Chondrocyte (in vitro differentiated cells): ENCODE measurements around the gene EFNA2. TPM values are rescaled to one million over a fixed set of nuclear protein-coding genes. Genes with fewer than 3 reads are reported as not detected.

Experiments used
- DNase-seq: peaks from one replicate; pipeline ENCODE4 v3.0.0; 2021; ENCODE audit warnings: mixed read lengths, low spot score
- H3K27ac Mint-ChIP-seq: one replicate; pipeline ENCODE4 v1.8.0; 2021; ENCODE audit warnings: mild to moderate bottlenecking, moderate library complexity, mixed read lengths; ENCODE audit not compliant: unreplicated experiment
- H3K27me3 Mint-ChIP-seq: 2 replicates; pipeline ENCODE4 v1.8.0; 2021; ENCODE audit warnings: low read depth, mixed read lengths
- H3K36me3 Mint-ChIP-seq: 2 replicates; pipeline ENCODE4 v1.8.0; 2021; ENCODE audit warnings: low read depth, mixed read lengths
- H3K4me1 Mint-ChIP-seq: 2 replicates; pipeline ENCODE4 v1.8.0; 2021; ENCODE audit warnings: low read depth, mild to moderate bottlenecking, mixed read lengths
- H3K4me3 Mint-ChIP-seq: one replicate; pipeline ENCODE4 v1.8.0; 2021; ENCODE audit warnings: mild to moderate bottlenecking, moderate library complexity, mixed read lengths; ENCODE audit not compliant: unreplicated experiment
- H3K9me3 Mint-ChIP-seq: 2 replicates; pipeline ENCODE4 v1.8.0; 2021; ENCODE audit warnings: low read depth, mixed read lengths
- total RNA-seq: library from RNA; stranded (reverse); gene quantifications from 3 replicates; pipeline ENCODE4 v1.2.1, GENCODE V29; 2021
- TF ChIP-seq, protein P1 (sequence below): fragments of 200-600 bp; sonication (generic); IDR thresholded peaks from 2 replicates; pipeline ENCODE4 v1.5.0; 2021; ENCODE audit warnings: antibody characterized with exemption, mild to moderate bottlenecking, moderate library complexity

The EFNA2 gene
- total RNA-seq, 1 donor from 2014 or later = 7.0 TPM

DNA sequence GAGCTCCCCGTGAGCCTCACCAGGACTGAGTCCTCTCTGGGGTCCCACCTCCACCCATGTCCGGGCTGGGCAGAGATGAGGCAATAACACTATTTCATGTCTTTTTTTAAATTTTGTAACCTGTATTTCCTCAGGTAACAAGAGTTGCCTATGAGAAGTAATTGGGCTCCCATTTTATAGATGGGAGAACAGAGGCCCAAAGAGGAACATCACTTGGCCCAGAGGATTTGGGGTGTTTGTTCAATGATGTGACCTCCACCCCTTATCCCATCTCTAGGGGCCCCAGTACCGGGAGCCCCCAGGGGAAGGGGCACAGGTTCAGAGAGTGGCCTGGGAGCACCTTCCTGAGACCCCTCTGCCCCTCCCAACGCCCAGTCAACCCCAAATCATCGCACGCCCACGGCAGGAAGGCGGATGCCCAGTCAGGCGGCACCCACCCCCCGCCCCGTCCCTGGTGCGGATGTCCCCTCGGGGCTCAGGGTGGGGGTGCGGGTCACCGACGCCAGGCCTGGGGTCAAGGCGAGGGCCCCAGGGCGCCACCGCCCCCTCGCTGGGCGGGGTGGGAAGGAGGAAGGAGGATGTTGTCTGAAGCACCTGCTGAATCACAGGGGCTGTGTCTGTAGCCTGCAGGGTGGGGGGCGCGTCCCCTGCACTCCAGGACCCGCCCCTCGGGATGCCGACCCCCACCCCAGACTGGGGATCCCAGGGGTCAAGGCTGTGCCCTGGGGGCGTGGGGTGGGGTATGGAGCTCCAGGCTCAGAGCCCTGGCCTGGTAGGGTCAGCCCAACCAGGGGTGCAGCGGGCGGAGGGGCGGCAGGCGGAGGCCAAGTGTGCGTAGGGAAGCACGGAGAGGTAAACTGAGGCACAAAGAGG, 25.6 kb upstream of the EFNA2 start:
- no peaks in the 10 kb centered on the region for H3K9me3 Mint-ChIP-seq
- TF ChIP-seq, protein P1, sequence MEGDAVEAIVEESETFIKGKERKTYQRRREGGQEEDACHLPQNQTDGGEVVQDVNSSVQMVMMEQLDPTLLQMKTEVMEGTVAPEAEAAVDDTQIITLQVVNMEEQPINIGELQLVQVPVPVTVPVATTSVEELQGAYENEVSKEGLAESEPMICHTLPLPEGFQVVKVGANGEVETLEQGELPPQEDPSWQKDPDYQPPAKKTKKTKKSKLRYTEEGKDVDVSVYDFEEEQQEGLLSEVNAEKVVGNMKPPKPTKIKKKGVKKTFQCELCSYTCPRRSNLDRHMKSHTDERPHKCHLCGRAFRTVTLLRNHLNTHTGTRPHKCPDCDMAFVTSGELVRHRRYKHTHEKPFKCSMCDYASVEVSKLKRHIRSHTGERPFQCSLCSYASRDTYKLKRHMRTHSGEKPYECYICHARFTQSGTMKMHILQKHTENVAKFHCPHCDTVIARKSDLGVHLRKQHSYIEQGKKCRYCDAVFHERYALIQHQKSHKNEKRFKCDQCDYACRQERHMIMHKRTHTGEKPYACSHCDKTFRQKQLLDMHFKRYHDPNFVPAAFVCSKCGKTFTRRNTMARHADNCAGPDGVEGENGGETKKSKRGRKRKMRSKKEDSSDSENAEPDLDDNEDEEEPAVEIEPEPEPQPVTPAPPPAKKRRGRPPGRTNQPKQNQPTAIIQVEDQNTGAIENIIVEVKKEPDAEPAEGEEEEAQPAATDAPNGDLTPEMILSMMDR = no peak
- H3K27me3 Mint-ChIP-seq = no peaks in the 10 kb centered on the region
- H3K36me3 Mint-ChIP-seq = peaks cover 13% of the 10 kb centered on the region
- DNase-seq = no peak
- peak overlapping the region; percentile 96 for H3K27ac Mint-ChIP-seq
- peak overlapping the region; percentile 36 for H3K4me3 Mint-ChIP-seq
- peaks cover 80% of the 10 kb centered on the region for H3K4me1 Mint-ChIP-seq

DNA sequence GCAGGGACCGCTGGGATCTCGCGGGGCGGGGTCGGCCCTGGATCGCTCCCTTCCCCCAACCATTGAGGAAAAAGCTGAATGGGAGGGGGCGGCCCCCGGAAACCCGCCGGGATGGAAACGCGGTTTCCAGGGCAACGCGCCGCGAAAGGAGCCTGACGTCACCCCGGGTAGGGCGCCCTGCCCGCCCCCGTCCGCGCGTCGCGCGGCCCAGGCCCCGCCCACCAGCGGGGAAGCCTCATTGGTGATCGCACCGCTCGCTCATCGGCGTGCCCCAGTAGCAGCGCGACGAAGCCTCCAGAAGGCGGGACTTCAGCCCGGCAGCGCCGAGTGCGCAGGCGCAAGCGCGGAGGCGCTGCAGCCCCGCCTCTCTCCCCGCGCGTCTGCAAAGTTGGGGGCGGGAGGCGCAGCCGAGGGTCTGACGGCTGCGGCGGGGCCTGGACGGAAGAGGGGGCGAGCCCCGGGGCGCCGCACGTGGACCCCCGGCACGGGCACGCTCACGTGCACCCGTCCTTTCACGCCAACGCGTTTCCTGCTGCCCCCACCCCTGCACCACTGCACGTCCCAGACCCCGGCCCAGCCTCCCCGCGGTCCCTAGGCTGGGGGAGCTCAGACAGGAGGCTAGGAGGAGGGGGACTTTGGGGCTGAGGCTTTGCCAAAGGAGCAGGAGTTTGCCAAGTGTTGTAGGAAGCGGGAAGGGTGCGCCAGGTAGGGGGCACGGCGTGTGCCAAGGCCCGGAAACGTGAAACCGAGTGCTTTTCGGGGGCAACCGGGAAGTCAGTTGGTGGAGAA, 24.7 kb upstream of the EFNA2 start:
- no peak for DNase-seq
- Mint-ChIP-seq H3K27ac (peak overlapping the region; percentile 88), H3K27me3 (no peaks in the 10 kb centered on the region), H3K4me1 (peaks cover 80% of the 10 kb centered on the region), H3K9me3 (no peaks in the 10 kb centered on the region), H3K4me3 (peak overlapping the region; percentile 69), H3K36me3 (peaks cover 9% of the 10 kb centered on the region)
- TF ChIP-seq, protein P1 = no peak

DNA sequence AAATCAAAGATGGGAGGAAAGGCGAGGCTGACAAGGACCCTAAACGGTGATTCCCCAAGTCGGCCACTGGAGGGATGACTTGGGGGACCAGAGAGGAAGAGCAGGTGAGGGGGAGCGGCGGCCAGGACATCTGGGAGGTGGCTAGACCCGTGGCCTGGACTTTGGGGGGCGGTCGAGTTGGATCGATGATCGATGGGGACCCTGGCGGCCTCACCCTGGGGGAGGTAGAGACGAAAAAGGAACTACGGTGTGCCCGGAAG, 24.2 kb upstream of the EFNA2 start:
- no peak for DNase-seq
- H3K9me3 Mint-ChIP-seq = no peaks in the 10 kb centered on the region
- no peaks in the 10 kb centered on the region for H3K27me3 Mint-ChIP-seq
- peak overlapping the region; percentile 88 for H3K27ac Mint-ChIP-seq
- H3K36me3 Mint-ChIP-seq = peaks cover 7% of the 10 kb centered on the region
- H3K4me3 Mint-ChIP-seq = peak overlapping the region; percentile 69
- TF ChIP-seq, protein P1 = peak; percentile 58
- peaks cover 77% of the 10 kb centered on the region for H3K4me1 Mint-ChIP-seq

DNA sequence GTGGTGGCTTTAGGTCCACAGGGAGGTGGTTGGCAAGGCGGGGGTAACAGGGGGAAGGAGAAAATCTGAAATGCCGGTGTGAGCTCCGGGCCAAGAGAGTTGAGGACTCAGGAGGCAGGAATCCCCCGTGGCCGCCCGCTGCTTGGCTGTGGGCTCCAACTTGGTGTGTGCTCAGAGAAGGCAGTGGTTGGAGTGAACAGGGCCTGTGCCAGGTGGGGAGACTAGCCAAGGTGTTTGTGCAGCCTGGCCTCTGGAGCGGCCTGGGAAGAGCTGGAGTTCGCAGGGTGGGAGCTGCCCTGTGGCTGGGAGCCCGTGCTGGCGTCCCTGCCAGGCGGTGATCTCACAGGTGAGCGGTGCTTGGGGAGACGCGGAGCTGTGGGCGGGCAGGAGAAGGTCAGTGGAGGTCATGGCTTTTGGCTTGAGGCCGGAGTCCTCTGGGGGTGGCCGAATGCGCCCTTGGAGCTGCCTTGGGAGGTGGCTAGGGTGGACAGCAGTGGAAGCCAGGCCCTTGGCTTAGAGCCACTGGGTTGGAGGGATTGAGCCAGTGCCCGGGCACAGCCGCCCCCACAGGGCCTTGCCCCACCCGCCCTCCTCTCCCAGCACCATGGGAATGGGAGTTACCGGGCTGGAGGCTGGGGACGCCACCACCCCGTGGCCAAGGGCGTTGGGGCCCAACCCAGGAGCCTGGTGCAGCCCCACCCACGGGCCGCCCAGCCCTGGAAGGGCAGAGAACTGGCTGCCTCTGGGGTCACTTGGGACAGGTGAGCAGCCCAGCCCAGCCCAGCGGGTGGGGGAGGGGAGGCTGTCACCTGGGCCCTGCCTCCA, 23.7 kb upstream of the EFNA2 start:
- H3K36me3 Mint-ChIP-seq = peaks cover 6% of the 10 kb centered on the region
- H3K27me3 Mint-ChIP-seq = no peaks in the 10 kb centered on the region
- H3K27ac Mint-ChIP-seq = peak overlapping the region; percentile 88
- peaks cover 74% of the 10 kb centered on the region for H3K4me1 Mint-ChIP-seq
- DNase-seq = no peak
- peak overlapping the region; percentile 69 for H3K4me3 Mint-ChIP-seq
- H3K9me3 Mint-ChIP-seq = no peaks in the 10 kb centered on the region
- TF ChIP-seq, protein P1 = peak; percentile 20

DNA sequence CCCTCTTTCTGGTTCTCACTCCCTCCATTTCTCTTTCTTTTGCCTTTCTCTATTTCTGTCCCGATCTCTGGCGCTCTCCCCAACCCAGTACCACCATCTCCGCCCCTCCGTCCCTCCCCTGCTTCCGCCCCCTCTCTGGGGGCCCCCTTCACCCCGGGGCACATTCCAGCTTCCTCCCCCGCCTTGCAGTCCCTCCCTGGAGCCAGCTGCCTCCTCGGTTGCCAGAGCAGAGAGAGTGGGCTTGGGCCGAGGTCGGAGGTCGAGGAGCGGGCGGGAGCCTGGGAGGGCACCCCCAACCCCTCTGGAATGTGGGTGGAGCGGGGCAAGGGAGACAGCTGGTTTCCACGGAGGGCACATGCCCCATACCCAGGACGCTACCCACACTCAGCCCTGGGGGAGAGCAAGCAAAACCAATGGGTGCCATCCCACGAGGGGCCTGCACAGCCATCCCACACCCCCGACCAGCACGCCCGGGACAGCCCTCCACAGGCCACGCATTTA, 23.0 kb upstream of the EFNA2 start:
- Mint-ChIP-seq H3K4me1 (peaks cover 76% of the 10 kb centered on the region), H3K4me3 (no peak overlapping the region), H3K27ac (peak overlapping the region; percentile 86), H3K9me3 (no peaks in the 10 kb centered on the region), H3K27me3 (no peaks in the 10 kb centered on the region), H3K36me3 (peaks cover 2% of the 10 kb centered on the region)
- TF ChIP-seq, protein P1 = no peak
- no peak for DNase-seq
